ENCODE measurements around the gene DDR2. TPM values are rescaled to one million over a fixed set of nuclear protein-coding genes. Genes with fewer than 3 reads are reported as not detected.
"Not testable (repeated sequence)": the region's sequence is repeated elsewhere in the genome, so short reads cannot be mapped to it uniquely, and the experiment has no call there.

DDR2 gene
- total RNA-seq, 1 donor from 2014 or later = 0.69 TPM

DNA sequence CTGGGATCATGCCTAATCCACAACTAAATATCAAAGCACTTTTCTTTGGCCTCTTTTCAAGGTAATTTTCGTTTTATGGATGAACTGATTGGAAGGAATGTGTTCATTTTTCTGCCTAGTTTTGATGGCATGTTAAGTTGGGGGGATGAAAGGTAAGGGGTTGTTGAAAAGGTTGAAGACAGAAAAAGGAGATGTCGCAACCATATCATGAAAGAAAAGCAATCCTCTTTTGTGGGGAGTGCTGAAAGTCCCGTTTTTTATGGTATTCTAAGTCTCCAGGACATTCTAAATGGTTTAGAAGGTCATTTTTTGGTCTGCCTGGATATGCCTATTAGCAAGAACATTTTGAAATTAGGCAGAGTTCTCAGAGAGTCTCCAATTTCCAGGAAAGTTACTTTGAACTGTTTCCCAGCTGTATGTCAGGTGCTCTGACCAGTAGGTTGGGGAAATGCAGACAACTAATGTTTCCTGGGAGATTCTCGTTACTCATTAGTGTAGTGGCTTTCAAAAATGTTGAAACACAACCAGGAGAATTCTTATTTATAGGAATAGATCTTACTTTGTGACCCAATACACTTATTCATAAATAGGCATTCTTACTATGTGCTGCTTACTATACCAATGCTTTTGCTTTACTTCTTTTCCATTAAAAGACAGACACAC is 164.5 kb downstream of the DDR2 start:
- H3K36me3 ChIP-seq; H3K4me1 ChIP-seq; H3K4me1 Mint-ChIP-seq; H2AFZ ChIP-seq (replicated peaks); H3K27ac ChIP-seq; H3F3A ChIP-seq (ENCODE audit: low read depth); H3K27me3 Mint-ChIP-seq (ENCODE audit: insufficient read depth, low read depth); H3K27ac Mint-ChIP-seq; H3K9me3 ChIP-seq (ENCODE audit: low read depth); DNase-seq (ENCODE audit: low spot score); H3K9ac ChIP-seq; H3K4me3 ChIP-seq; H3K4me3 Mint-ChIP-seq; H3K4me2 ChIP-seq; H3K9me3 Mint-ChIP-seq; H4K20me1 ChIP-seq (ENCODE audit: low read depth); H3K27me3 ChIP-seq: not testable (repeated sequence)
- peaks cover 42% of the 10 kb centered on the region for H3K79me2 ChIP-seq (ENCODE audit: low read depth)
- peaks cover 25% of the 10 kb centered on the region for H3K36me3 Mint-ChIP-seq

DNA sequence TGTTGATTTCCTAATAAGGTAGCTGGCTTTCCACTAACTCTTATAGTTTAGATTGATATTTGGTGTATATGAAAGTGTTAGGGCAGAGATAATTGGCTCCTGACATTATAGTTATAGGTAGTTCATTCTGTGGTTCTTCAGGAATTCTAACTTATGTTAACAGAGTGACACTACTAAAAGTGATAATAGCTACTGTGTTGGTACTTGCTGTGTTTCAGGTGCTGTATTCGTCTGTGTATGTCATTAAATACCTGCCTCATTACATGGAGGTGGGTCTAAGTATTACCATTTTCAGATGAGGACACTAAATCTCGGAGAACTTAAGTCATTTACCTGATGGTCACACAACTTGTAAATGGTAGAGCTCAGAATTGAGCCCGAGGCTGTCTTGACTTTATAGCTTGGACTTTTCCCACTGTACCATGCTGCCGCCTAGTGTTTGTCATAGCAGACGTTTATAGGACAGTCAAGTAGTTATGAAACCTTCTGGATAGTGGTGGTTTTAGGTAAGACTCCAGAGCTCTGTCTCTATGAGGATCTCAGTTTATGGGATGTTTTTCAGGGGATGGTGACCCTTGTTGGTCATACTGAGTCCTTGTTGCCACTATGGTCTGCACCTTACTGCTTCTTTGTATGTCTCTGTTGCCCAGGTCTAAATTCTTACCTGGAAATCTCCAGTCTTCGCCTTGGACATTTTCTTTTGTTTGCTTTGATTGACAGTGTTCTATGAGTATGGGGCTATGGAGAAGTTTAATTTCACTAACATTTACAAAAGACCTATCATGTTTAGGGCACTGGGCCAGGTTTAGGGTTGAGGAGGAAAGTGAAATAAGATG is 167.9 kb downstream of the DDR2 start:
- H3K4me3 Mint-ChIP-seq; H3F3A ChIP-seq (ENCODE audit: low read depth); H2AFZ ChIP-seq (replicated peaks); H3K9me3 Mint-ChIP-seq; H3K4me3 ChIP-seq; H3K4me2 ChIP-seq; H3K27ac ChIP-seq; H3K9me3 ChIP-seq (ENCODE audit: low read depth); H3K27me3 Mint-ChIP-seq (ENCODE audit: insufficient read depth, low read depth); H3K4me1 ChIP-seq; H3K36me3 ChIP-seq; H3K9ac ChIP-seq; H3K4me1 Mint-ChIP-seq; H4K20me1 ChIP-seq (ENCODE audit: low read depth); H3K27me3 ChIP-seq; H3K27ac Mint-ChIP-seq: not testable (repeated sequence)
- peaks cover 29% of the 10 kb centered on the region for H3K36me3 Mint-ChIP-seq
- H3K79me2 ChIP-seq (ENCODE audit: low read depth) = peaks cover 17% of the 10 kb centered on the region
- TF ChIP-seq, protein P1, sequence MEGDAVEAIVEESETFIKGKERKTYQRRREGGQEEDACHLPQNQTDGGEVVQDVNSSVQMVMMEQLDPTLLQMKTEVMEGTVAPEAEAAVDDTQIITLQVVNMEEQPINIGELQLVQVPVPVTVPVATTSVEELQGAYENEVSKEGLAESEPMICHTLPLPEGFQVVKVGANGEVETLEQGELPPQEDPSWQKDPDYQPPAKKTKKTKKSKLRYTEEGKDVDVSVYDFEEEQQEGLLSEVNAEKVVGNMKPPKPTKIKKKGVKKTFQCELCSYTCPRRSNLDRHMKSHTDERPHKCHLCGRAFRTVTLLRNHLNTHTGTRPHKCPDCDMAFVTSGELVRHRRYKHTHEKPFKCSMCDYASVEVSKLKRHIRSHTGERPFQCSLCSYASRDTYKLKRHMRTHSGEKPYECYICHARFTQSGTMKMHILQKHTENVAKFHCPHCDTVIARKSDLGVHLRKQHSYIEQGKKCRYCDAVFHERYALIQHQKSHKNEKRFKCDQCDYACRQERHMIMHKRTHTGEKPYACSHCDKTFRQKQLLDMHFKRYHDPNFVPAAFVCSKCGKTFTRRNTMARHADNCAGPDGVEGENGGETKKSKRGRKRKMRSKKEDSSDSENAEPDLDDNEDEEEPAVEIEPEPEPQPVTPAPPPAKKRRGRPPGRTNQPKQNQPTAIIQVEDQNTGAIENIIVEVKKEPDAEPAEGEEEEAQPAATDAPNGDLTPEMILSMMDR (IDR thresholded peaks at IDR 0.05) = peak; percentile 64
- peak; percentile 68 for DNase-seq (ENCODE audit: low spot score)

DNA sequence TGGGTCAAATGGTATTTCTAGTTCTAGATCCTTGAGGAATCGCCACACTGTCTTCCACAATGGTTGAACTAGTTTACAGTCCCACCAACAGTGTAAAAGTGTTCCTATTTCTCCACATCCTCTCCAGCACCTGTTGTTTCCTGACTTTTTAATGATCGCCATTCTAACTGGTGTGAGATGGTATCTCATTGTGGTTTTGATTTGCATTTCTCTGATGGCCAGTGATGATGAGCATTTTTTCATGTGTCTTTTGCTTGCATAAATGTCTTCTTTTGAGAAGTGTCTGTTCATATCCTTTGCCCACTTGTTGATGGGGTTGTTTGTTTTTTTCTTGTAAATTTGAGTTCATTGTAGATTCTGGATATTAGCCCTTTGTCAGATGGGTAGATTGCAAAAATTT is 175.2 kb downstream of the DDR2 start:
- H3K9ac ChIP-seq; H2AFZ ChIP-seq (replicated peaks); H3K4me2 ChIP-seq; H3K4me1 ChIP-seq; H3K79me2 ChIP-seq (ENCODE audit: low read depth); H3K27me3 ChIP-seq; H3K9me3 ChIP-seq (ENCODE audit: low read depth); DNase-seq (ENCODE audit: low spot score); H3K36me3 ChIP-seq; H3K27me3 Mint-ChIP-seq (ENCODE audit: insufficient read depth, low read depth); H3K9me3 Mint-ChIP-seq; H3F3A ChIP-seq (ENCODE audit: low read depth); H3K4me1 Mint-ChIP-seq; H4K20me1 ChIP-seq (ENCODE audit: low read depth); H3K27ac ChIP-seq; H3K27ac Mint-ChIP-seq; H3K4me3 ChIP-seq; H3K4me3 Mint-ChIP-seq: not testable (repeated sequence)
- H3K36me3 Mint-ChIP-seq = peaks cover 45% of the 10 kb centered on the region

DNA sequence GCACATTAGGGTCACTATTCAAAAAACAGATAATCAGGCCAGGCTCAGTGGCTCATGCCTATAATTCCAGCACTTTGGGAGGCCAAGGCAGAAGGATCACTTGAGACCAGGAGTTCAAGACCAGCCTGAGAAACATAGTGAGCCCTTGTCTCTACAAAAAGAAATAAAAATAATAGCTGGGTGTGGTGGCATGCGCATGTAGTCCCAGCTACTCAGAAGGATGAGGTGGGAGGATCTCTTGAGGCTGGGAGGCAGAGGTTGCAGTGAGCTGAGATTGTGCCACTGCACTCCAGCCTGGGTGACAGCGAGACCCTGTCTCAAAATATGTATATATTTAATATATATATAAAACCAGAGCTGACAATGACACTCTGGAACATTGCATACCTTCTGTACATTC is 180.1 kb downstream of the DDR2 start:
- H3K9ac ChIP-seq; H3F3A ChIP-seq (ENCODE audit: low read depth); H3K9me3 ChIP-seq (ENCODE audit: low read depth); H4K20me1 ChIP-seq (ENCODE audit: low read depth); DNase-seq (ENCODE audit: low spot score); H3K27ac ChIP-seq; H3K9me3 Mint-ChIP-seq; H3K27ac Mint-ChIP-seq; H3K4me1 ChIP-seq; H3K27me3 ChIP-seq; H3K4me3 Mint-ChIP-seq; H2AFZ ChIP-seq (replicated peaks); H3K27me3 Mint-ChIP-seq (ENCODE audit: insufficient read depth, low read depth); H3K36me3 ChIP-seq; H3K4me2 ChIP-seq; H3K79me2 ChIP-seq (ENCODE audit: low read depth); H3K4me3 ChIP-seq; H3K4me1 Mint-ChIP-seq: not testable (repeated sequence)
- H3K36me3 Mint-ChIP-seq = peaks cover 26% of the 10 kb centered on the region

DNA sequence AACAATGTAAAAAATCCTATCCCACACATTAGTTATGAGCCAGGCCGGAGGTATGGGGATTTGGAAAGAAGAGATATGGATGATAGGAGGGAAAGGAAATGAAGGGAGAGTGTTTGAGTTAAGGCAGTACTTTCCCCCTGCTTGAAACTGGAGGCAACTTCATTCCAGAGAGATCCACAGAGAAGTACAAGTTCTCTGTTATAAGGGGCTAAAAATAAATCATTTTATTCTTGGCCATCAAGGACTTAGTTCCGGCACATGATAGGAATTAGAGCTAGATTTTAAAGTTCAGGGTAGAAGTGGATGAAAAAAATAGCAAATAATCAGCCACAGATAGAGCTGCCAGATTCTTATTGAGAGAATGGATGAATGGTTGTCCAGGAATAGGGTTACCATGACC is 185.9 kb downstream of the DDR2 start:
- not testable (repeated sequence) for H2AFZ ChIP-seq (replicated peaks); H3K27me3 Mint-ChIP-seq (ENCODE audit: insufficient read depth, low read depth); H3K27ac ChIP-seq; H3K4me3 Mint-ChIP-seq; H3K4me3 ChIP-seq; H4K20me1 ChIP-seq (ENCODE audit: low read depth); H3K36me3 Mint-ChIP-seq; H3K9me3 ChIP-seq (ENCODE audit: low read depth); H3K9ac ChIP-seq; H3F3A ChIP-seq (ENCODE audit: low read depth); H3K4me1 ChIP-seq; H3K79me2 ChIP-seq (ENCODE audit: low read depth); H3K4me2 ChIP-seq; H3K36me3 ChIP-seq; H3K27ac Mint-ChIP-seq; H3K9me3 Mint-ChIP-seq; DNase-seq (ENCODE audit: low spot score)
- peaks cover 11% of the 10 kb centered on the region for H3K4me1 Mint-ChIP-seq
- peaks cover 19% of the 10 kb centered on the region for H3K27me3 ChIP-seq

DNA sequence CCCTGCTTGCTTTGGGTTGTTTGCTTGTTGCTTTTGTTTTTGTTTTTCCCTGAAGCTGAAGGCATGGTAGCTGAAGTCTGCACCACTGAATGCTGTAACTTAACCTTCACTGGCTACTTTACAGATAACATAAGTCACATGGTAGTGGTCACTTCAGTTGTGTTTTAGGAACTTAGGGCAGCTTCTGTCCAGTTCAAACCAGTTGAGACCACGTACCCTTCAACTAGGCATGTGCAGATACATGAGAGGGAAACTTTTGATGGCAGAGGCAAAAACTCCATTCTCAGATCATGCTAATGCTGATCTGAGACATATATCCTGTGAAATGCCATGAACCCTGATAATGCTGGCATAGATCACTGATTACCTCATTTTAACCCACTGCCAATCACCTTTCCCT is 186.4 kb downstream of the DDR2 start:
- not testable (repeated sequence) for H3K27me3 Mint-ChIP-seq (ENCODE audit: insufficient read depth, low read depth); H3K27ac Mint-ChIP-seq; H4K20me1 ChIP-seq (ENCODE audit: low read depth); H3K36me3 Mint-ChIP-seq; H3K9me3 Mint-ChIP-seq; H3F3A ChIP-seq (ENCODE audit: low read depth); H3K4me3 Mint-ChIP-seq; H3K4me2 ChIP-seq; H3K79me2 ChIP-seq (ENCODE audit: low read depth); H3K4me1 ChIP-seq; H3K9me3 ChIP-seq (ENCODE audit: low read depth); H3K36me3 ChIP-seq; H2AFZ ChIP-seq (replicated peaks); H3K4me3 ChIP-seq; H3K27ac ChIP-seq; DNase-seq (ENCODE audit: low spot score); H3K9ac ChIP-seq
- peaks cover 13% of the 10 kb centered on the region for H3K4me1 Mint-ChIP-seq
- peaks cover 21% of the 10 kb centered on the region for H3K27me3 ChIP-seq
